Measurements from ENCODE around the gene ANKS1B.
"Not testable (repeated sequence)": the region's sequence is repeated elsewhere in the genome, so short reads cannot be mapped to it uniquely, and the experiment has no call there.

The ANKS1B gene

GRCh38 chr12:98837134-98837752 is 1147.5 kb downstream of the ANKS1B start:
- DNase-seq = not testable (repeated sequence)

DNA sequence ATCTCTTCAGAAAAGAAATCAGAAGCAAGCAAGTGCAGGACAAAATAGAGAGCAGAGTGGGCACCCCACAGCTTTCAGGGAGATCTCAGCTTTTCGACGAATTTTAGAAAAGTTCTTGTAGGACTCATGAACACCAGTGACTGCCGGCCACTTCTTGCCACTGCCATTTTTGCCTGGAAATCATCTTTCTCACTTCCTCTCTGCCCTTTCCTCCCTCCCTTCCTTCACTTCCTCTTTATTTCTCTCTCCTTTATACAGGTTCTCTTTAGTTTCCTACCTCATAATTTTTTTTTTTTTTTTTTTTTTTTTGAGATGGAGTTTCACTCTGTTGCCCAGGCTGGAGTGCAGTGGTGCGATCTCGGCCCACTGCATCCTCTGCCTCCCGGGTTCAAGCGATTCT is 1154.1 kb downstream of the ANKS1B start:
- no peak for DNase-seq

GRCh38 chr12:98828802-98829600 is 1155.7 kb downstream of the ANKS1B start:
- DNase-seq = no peak

DNA sequence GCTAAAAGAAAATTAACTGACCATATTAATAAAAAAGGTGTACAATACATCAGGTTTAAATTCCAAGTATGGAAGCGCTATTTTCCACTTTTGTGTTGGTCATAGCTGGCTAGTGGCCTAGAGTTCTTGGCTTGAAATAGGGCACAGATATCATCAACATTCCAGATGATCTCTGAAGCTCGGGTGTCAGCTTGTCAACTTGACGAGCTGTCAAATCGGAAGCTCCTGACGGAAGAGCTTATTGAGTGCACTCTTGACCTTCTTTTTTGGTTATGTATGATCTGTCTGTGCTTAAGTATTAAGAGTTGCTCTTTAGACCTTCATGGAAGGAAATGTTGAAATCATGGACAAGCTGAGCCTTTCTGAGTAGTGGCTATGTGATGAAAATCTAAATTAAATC is 1161.7 kb downstream of the ANKS1B start:
- DNase-seq = no peak

DNA sequence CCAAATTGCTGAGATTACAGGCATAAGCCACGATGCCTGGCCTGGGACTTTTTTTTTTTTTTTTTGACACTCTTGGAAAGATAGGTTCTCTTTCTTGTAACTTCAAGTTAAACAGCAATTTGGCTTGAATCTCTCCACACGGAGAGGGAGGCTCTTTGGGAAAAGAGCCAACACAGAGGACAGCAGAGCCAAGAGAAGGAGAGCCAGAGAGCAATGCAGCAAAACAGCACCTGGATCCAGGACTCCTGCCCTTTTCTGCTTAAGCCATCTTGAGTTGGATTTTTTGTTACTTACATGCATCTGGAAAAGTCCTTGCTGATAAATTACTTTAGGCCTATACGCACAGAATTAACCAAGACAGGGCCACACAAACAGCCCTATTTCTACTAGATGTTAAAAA is 1162.9 kb downstream of the ANKS1B start:
- DNase-seq = no peak

- DNase-seq = no peak
Observed at GRCh38 chr12:98821232-98821631, 1163.5 kb downstream of the ANKS1B start.

- no peak for DNase-seq
Observed at GRCh38 chr12:98819821-98820404, 1164.8 kb downstream of the ANKS1B start.

GRCh38 chr12:98819071-98819470 is 1165.7 kb downstream of the ANKS1B start:
- no peak for DNase-seq

DNA sequence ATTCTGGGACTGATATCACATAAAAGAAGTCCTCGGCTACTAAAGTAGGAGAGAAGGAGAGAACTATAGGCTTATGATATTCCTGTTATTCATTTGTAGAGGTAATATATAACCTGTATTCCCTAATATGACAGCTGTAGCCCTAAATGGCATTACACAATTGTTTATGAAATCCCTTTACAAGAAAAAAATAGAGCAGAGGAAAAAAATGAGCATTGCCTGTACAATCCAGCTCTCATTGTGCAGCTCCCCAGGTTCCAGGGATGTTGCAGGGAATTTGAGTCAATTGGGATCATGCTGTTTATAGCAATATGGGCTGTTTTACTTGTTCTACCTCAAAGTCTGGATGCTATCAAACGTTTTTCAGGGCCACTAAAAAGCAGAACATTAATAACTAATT is 1166.5 kb downstream of the ANKS1B start:
- no peak for DNase-seq

- no peak for DNase-seq
Observed at GRCh38 chr12:98817742-98818141, 1167.0 kb downstream of the ANKS1B start.

GRCh38 chr12:98816720-98817119 is 1168.0 kb downstream of the ANKS1B start:
- DNase-seq = no peak

DNA sequence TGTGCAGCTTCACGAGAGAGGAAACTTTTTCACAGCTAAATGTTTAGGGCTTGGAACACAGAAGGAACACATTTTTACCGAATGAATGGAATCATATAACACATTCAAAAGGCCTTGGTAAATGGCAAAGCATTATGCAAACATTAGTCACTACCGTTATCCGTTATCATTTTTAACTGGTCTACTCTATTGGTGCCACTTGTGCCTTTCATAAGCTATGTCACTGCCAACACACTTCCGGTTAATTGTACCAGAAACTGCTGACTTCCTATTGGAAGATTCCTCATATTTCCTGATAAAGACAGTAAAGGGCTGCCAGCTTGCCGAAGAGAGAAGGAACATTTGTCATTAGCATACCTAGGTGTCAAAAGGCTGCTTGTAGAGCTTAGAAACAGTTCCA is 1170.5 kb downstream of the ANKS1B start:
- DNase-seq = no peak

- DNase-seq = no peak
Observed at GRCh38 chr12:98812225-98812624, 1172.5 kb downstream of the ANKS1B start.

DNA sequence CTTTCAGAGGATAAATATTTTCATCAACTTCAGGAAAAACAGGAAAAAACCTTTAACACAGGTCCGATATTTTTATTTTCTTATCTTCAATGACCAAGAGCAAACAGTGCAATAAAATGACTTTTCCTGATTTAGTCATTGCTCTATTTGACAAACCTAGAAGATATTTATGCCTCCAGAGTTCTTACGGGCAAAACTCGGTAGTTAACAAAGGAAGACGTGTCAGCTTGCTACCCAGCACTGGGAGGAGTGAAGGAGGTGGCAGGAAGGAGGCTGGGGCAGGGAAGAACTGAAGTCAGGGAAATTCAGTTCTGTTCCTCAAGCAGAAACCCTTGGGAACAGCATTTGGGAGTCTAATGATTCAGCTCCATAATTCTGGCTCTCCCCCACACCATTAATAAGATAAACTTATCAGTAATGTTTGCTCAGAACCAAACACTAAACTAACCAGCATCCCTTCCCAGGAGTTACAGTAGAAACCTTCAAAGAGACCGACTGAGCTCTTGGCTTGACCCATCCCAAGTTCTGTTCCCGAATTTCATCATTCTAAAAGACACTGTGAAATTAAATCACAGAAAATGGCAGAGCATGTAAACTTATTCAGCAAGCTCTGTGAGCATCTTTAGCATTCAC is 1176.4 kb downstream of the ANKS1B start:
- no peak for DNase-seq

DNA sequence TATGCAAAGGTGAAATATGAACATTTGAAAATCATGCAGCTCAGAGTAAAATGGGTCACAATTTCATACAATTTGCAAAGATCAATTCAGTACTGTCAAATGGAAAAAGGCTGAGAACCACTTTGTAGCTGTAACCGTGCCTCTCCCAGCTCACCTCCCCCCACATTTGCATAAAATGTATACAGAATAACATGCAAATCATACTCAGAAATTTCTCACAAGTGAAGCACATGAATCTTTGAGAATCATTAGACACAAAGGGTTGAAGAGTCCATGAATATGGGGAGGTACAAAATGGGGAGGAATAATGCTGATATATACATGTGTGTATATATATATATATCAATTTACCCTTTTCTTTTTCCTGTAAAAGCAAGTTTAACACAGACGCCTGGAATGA is 1177.5 kb downstream of the ANKS1B start:
- DNase-seq = no peak

- DNase-seq = no peak
Observed at GRCh38 chr12:98803468-98804209, 1181.1 kb downstream of the ANKS1B start.

GRCh38 chr12:98799822-98800221 is 1184.9 kb downstream of the ANKS1B start:
- DNase-seq = no peak

DNA sequence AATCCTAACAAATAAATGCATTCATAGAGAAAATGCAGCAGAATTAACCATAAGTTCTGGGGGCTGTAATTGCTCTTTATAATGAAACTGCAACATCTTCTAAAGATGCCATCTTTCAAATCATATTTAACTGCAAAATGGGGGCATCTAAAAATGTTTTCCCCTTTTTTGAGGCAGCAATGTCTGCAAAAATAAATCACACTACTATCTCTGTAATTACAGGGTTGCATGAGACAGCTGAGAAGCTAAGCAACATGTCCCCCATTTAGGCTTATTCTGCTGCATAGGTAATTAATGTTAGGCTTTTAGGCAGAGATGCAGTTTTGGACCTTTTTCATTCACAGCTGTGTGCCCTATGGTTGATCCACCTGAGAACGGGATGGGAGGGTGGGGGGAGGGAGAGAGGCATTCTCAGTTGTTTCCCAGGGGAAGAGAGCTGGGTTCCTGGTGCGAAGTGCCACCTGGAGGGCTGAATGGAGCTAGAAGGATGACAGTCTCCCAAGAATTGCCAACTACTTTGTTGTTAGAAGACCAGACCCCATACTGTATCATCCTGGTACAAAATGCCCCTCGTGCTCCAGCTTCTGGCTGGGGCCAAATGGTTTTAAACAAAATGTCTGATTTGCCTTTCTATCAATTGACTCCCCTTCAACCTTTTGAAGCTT is 1185.5 kb downstream of the ANKS1B start:
- no peak for DNase-seq

GRCh38 chr12:98797200-98797599 is 1187.5 kb downstream of the ANKS1B start:
- DNase-seq = no peak

- no peak for DNase-seq
Observed at GRCh38 chr12:98796745-98797144, 1188.0 kb downstream of the ANKS1B start.

DNA sequence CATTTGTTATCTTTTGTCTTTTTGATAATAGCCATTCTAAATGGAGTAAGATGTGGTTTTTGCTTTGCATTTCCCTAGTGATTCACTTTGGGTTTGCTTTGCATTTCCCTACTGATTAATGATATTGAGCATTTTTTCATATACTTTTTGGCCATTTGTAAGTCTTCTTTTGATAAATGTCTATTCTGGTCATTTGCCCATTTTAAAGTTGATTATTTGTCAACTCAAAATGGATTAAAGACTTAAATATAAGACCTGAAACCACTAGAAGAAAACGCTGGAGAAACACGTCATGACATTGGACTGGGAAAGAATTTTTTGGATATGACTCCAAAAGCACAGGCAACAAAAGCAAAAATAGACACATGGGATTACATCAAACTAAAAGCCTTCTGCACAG is 1191.6 kb downstream of the ANKS1B start:
- DNase-seq = no peak

DNA sequence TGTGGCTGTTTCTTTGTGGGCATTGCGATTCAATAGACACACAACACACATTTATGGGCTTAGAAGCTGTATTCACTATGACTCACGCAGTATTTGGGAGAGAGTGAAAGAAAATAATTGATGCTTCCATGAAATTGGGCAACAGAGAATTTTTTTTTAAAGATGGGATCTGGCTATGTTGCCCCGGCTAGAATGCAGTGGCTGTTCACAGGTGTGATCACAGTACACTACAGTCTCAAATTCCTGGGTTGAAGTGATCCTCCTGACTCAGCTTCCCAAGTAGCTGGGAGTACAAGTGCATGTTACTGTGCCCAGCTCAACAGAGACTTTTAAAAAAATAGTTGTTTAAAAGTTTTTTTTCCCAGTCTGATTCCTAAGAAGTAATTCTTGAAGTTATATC is 1193.3 kb downstream of the ANKS1B start:
- no peak for DNase-seq

GRCh38 chr12:98788396-98788795 is 1196.3 kb downstream of the ANKS1B start:
- DNase-seq = no peak

Data from Kasumi-1 (cell line).